ENCODE results near the gene TLE1. TPM values are rescaled to one million over a fixed set of nuclear protein-coding genes. Genes with fewer than 3 reads are reported as not detected.

TLE1 gene
- total RNA-seq, 1 donor from 2014 or later, result 79.4 TPM

- H3K9me3 Mint-ChIP-seq (ENCODE audit: unreplicated experiment), result no peaks in the 10 kb centered on the region
- no peak for TF ChIP-seq CTCF (IDR thresholded peaks at IDR 0.05; ENCODE audit: unreplicated experiment)
- no peaks in the 10 kb centered on the region for H3K27me3 Mint-ChIP-seq (ENCODE audit: unreplicated experiment)
- no peak for DNase-seq (ENCODE audit: low spot score)
- H3K36me3 Mint-ChIP-seq (ENCODE audit: low read depth, unreplicated experiment), result peaks cover 29% of the 10 kb centered on the region
- peaks cover 37% of the 10 kb centered on the region for H3K4me1 Mint-ChIP-seq (ENCODE audit: unreplicated experiment)
- H3K27ac Mint-ChIP-seq (ENCODE audit: unreplicated experiment), result no peak overlapping the region
- no peak overlapping the region for H3K4me3 Mint-ChIP-seq (ENCODE audit: unreplicated experiment)
These were observed 23.9 kb downstream of the TLE1 start for GRCh38 chr9:81665322-81665871.

GRCh38 chr9:81664638-81665222, 24.6 kb downstream of the TLE1 start:
- Mint-ChIP-seq H3K36me3 (ENCODE audit: low read depth, unreplicated experiment) (peaks cover 24% of the 10 kb centered on the region), H3K4me1 (ENCODE audit: unreplicated experiment) (peaks cover 35% of the 10 kb centered on the region), H3K27me3 (ENCODE audit: unreplicated experiment) (no peaks in the 10 kb centered on the region), H3K4me3 (ENCODE audit: unreplicated experiment) (no peak overlapping the region), H3K27ac (ENCODE audit: unreplicated experiment) (no peak overlapping the region), H3K9me3 (ENCODE audit: unreplicated experiment) (no peaks in the 10 kb centered on the region)
- no peak for DNase-seq (ENCODE audit: low spot score)
- no peak for TF ChIP-seq CTCF (IDR thresholded peaks at IDR 0.05; ENCODE audit: unreplicated experiment)

GRCh38 chr9:81661339-81661738, 28.0 kb downstream of the TLE1 start:
- Mint-ChIP-seq H3K4me3 (ENCODE audit: unreplicated experiment) (no peak overlapping the region), H3K27ac (ENCODE audit: unreplicated experiment) (no peak overlapping the region), H3K4me1 (ENCODE audit: unreplicated experiment) (peaks cover 26% of the 10 kb centered on the region), H3K36me3 (ENCODE audit: low read depth, unreplicated experiment) (peaks cover 18% of the 10 kb centered on the region), H3K9me3 (ENCODE audit: unreplicated experiment) (no peaks in the 10 kb centered on the region), H3K27me3 (ENCODE audit: unreplicated experiment) (no peaks in the 10 kb centered on the region)
- DNase-seq (ENCODE audit: low spot score), result no peak
- TF ChIP-seq CTCF (IDR thresholded peaks at IDR 0.05; ENCODE audit: unreplicated experiment), result no peak

- no peak for TF ChIP-seq CTCF (IDR thresholded peaks at IDR 0.05; ENCODE audit: unreplicated experiment)
- peaks cover 13% of the 10 kb centered on the region for H3K4me1 Mint-ChIP-seq (ENCODE audit: unreplicated experiment)
- H3K9me3 Mint-ChIP-seq (ENCODE audit: unreplicated experiment), result no peaks in the 10 kb centered on the region
- DNase-seq (ENCODE audit: low spot score), result no peak
- no peaks in the 10 kb centered on the region for H3K27me3 Mint-ChIP-seq (ENCODE audit: unreplicated experiment)
- no peak overlapping the region for H3K4me3 Mint-ChIP-seq (ENCODE audit: unreplicated experiment)
- H3K27ac Mint-ChIP-seq (ENCODE audit: unreplicated experiment), result no peak overlapping the region
- H3K36me3 Mint-ChIP-seq (ENCODE audit: low read depth, unreplicated experiment), result peaks cover 10% of the 10 kb centered on the region
These were observed 32.4 kb downstream of the TLE1 start for GRCh38 chr9:81656871-81657337.

- DNase-seq (ENCODE audit: low spot score), result no peak
- Mint-ChIP-seq H3K4me1 (ENCODE audit: unreplicated experiment) (peaks cover 9% of the 10 kb centered on the region), H3K4me3 (ENCODE audit: unreplicated experiment) (no peak overlapping the region), H3K27ac (ENCODE audit: unreplicated experiment) (no peak overlapping the region), H3K9me3 (ENCODE audit: unreplicated experiment) (no peaks in the 10 kb centered on the region), H3K27me3 (ENCODE audit: unreplicated experiment) (no peaks in the 10 kb centered on the region), H3K36me3 (ENCODE audit: low read depth, unreplicated experiment) (peaks cover 15% of the 10 kb centered on the region)
- no peak for TF ChIP-seq CTCF (IDR thresholded peaks at IDR 0.05; ENCODE audit: unreplicated experiment)
These were observed 33.3 kb downstream of the TLE1 start for GRCh38 chr9:81656004-81656403.

All from endothelial cell (in vitro differentiated cells).